Mononuclear cell (primary cell): ENCODE measurements around the gene ANKRD1. TPM values are rescaled to one million over a fixed set of nuclear protein-coding genes. Genes with fewer than 3 reads are reported as not detected.

Source experiments
- H3K27me3 ChIP-seq: 2 replicates; pipeline ENCODE4 v1.6.0; 2011; ENCODE audit warnings: low read length, control low read depth; ENCODE audit not compliant: insufficient read depth
- H3K4me1 ChIP-seq: 2 replicates; pipeline ENCODE4 v1.5.1; 2011; ENCODE audit warnings: mild to moderate bottlenecking, low read length, control low read depth; ENCODE audit not compliant: insufficient read depth
- H3K4me3 ChIP-seq: 2 replicates; pipeline ENCODE4 v1.5.1; 2011; ENCODE audit warnings: mild to moderate bottlenecking, low read length, moderate library complexity
- H3K9me3 ChIP-seq: 2 replicates; pipeline ENCODE4 v1.5.1; 2011; ENCODE audit warnings: low read depth, mild to moderate bottlenecking, control low read depth, low read length
- total RNA-seq: library from RNA; depleted of rRNA; stranded (reverse); fragments of >200 nt; gene quantifications from one replicate; pipeline ENCODE4 v1.2.3, GENCODE V29; 2012

Gene ANKRD1
- total RNA-seq, 1 donor = not detected

DNA sequence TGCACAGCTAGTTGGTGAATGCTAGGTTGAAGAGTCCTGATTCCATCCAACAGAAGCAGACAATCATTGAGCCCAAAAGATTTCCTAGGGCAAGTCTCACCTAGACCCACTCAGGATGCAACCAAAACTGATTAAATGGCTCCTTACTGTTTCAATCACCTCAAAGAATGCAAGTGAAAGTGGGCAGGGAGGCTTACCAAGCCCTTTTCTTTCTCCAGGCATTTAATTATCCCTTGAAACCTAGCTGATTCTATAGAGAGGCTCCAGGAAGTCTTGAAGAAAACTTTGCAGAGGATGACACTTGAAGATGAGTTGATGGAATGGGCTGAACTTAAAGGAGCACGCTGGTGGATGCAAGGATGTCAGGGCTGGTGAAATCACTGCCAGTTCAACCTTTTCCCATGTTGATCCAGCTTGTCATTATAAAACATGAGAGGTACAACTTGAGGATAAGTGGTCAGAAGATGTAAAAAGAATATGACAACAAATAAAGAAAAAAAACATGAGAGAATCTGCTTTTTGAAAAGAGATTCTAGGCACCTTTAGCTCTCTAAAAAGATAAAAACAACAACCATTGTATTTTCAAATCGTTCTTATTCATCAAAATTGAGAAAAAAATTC lies 2.3 kb upstream of the ANKRD1 start:
- H3K9me3 ChIP-seq = no peaks in the 10 kb centered on the region
- no peaks in the 10 kb centered on the region for H3K27me3 ChIP-seq
- no peak overlapping the region for H3K4me3 ChIP-seq
- no peaks in the 10 kb centered on the region for H3K4me1 ChIP-seq

DNA sequence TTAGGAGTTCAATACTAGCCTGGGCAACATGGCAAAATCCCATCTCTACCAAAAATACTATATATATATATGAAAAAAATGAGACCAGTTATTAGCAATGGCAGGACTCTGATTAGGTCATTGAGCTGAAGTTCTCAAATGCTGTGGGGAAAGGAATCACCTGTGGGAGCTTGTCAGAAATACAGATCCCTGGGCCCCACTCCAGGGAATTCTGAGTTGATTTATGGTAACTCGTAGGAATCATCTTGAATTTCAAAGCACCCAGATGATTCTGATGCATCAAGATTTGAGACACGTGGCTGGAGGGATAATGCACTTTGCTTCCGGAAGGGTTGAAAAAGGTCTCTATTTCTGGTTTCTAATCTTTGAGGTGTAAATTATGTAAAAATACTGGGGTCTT lies 1.0 kb upstream of the ANKRD1 start:
- Histone ChIP-seq H3K4me1 (no peaks in the 10 kb centered on the region), H3K9me3 (no peaks in the 10 kb centered on the region), H3K27me3 (no peaks in the 10 kb centered on the region), H3K4me3 (no peak overlapping the region)

DNA sequence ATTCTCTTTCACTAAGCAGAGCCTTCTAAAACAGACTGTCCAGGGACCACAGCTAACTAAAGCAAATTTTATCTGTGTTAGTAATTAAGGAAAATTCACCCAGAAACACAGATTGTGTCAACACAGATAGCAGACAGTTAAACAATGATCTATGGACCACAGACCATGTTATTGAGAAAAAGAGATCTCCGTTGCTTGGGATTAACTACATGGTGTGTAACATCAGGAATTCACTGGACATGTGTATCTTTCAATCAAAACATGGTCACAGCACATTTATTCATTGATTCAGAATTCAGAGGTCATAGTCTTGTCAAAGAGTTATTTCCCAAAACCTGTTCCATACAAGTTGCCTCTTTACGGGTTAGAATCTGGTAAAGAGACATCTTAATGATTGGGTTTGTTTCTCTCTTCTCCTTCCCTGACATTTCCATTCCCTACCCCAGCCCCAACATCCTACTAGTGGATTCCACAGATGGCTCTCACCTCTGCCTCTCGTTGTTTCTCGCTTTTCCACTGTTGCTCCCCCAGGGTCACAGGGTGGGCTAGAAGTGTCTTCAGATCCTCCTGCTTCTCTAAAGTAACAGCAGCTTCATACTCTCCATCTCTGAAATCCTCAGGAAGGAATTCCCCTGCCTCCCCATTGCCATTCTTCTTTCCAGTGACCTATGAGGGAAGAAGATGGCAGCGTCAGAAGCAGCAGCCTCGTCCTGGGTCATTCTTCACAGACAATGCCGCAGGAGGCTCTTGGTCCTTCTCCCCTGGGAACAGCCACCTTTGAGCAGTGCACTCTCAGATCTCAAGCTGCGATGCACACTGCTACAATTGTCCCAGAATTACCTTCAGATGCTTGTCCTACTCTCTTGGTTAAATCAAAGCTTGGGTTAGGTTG lies 958 bp downstream of the ANKRD1 start:
- Histone ChIP-seq H3K27me3 (no peaks in the 10 kb centered on the region), H3K4me1 (no peaks in the 10 kb centered on the region), H3K9me3 (no peaks in the 10 kb centered on the region), H3K4me3 (no peak overlapping the region)

DNA sequence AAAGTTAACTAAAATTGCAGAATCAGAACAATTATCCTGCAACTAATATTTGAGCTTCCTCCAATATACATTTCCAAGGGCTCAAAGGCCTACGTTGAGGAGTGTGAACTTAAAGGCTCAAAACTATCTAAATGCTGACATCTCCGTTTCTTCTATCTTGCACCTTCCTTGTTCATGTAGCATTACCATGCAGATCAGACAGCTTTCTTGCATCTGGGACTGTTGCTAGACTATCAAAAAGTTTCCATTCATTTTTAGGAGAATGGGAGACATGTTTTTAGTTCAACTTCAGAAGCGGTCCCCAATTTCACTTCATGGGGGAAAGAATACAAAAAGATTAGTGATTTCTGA lies 2.9 kb downstream of the ANKRD1 start:
- H3K27me3 ChIP-seq = no peaks in the 10 kb centered on the region
- H3K4me3 ChIP-seq = no peak overlapping the region
- H3K9me3 ChIP-seq = no peaks in the 10 kb centered on the region
- no peaks in the 10 kb centered on the region for H3K4me1 ChIP-seq

DNA sequence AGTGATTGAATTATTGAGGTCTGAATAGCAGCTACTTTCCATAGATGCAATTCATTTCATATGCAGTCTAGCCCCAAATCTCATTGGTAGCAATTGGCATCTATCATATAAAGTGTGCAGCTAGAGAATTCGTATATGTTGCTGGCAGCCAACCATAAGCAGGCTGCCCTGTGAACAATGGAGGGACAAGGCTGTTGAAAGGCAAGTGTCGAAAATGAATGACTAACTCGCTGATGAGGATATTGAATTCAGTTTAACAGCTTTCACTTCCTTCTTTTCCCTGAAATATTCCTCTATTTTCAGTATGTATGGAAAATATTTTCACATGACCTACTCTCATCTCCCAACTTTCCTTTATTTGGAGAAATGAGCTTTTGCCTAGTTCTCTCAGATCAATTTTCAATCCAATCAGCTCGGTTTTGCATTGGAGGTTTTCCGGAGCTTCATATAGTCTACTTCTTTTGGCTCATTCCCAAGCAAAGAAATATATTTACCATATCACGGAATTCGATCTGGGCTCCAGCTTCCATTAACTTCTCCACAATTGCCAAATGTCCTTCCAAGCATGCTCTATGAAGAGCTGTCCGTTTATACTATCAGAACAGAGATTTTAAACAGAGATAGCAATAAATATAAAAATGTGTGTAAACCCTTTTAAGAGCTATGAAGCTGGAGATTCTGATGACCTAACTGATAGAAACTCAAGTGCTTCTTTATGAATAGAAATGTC lies 3.5 kb downstream of the ANKRD1 start:
- no peaks in the 10 kb centered on the region for H3K9me3 ChIP-seq
- H3K4me3 ChIP-seq = no peak overlapping the region
- H3K27me3 ChIP-seq = no peaks in the 10 kb centered on the region
- no peaks in the 10 kb centered on the region for H3K4me1 ChIP-seq

DNA sequence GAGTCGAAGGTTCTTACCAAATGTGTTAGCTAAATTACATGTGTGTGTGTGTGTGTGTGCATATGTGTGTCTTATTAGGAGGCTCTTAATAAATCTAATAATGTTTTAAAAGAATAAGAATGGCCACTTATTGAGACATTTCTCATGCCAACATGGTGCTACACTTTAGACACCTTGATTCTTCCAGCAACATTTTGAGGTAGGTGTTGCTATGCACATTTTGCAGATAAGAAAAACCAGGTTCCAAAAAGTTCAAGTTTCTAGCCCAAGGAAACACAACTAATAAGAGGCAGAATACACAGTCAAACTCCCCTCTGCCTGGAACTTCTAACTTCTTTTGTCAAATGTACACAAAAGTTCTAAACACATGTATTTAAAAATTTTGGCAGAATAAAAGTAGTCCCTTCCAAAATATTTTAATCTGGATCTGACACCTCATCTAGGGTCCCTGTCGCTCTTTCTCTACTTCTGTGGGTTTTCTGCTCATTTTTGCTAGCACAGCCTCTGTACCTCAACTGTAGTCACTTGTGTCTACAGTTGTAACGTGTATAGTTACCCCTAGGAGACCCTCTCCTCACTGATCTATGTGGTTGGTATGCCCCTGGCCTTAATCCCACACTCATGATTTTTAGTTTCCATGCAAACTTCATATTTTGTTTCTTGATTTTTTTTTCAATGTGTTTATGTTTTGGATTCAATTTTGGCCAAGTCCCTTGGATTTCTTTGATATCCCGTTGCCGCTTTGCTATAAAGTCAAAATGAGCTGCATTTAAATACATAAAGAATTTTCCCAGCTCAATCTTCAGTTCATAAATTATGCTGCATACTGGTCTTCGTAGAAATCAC lies 4.3 kb downstream of the ANKRD1 start:
- Histone ChIP-seq H3K4me3 (no peak overlapping the region), H3K9me3 (no peaks in the 10 kb centered on the region), H3K27me3 (no peaks in the 10 kb centered on the region), H3K4me1 (no peaks in the 10 kb centered on the region)

DNA sequence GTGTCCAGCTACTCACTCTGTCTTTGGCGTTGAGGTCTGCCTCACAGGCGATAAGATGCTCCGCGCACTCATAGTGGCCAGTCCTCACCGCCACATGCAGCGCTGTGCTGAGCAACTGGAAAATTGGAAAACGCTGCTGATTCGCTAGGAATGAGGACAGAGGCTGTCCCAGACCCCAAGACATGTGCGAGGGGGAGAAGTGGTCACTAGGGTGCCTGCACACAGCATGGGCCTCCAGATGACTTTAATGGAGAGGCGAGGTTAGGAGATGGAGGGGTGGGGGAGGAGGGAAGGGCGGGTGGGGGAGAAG lies 5.2 kb downstream of the ANKRD1 start:
- Histone ChIP-seq H3K27me3 (no peaks in the 10 kb centered on the region), H3K9me3 (no peaks in the 10 kb centered on the region), H3K4me1 (no peaks in the 10 kb centered on the region), H3K4me3 (no peak overlapping the region)

DNA sequence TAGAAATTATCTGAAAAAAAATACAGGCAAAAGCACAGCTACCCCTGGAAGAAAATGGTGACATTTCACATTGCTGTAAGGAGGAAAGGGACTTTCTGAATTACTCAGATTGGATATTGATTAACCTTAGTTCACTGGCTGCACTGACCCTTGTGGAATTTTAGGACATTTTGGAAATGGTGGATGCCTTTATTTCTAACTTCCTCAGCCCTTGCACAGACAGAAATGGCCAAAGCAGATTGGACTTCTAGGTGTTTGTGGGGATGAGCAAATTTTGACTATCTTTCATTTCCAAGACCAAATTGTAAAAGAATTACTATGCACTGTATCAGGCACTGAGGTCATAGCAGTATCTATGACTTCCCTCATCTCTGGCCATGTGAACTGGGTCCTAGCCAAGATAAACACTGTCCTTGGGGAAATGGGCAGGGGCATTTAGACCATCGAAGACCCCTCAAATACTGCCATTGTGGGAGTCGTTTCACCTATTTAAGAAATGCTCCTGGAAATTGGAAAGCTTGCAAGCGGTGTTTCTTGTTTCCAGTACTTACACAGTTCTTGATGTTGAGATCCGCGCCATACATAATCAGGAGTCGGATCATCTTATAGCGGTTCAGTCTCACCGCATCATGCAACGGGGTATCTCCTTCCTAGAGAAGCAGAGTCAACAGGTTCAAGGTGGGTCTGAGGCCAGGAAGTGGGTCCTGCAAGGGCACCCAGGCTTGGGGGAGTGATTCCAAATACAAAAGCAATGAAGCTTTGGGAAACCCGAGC lies 5.7 kb downstream of the ANKRD1 start:
- Histone ChIP-seq H3K4me1 (no peaks in the 10 kb centered on the region), H3K27me3 (no peaks in the 10 kb centered on the region), H3K4me3 (no peak overlapping the region), H3K9me3 (no peaks in the 10 kb centered on the region)

DNA sequence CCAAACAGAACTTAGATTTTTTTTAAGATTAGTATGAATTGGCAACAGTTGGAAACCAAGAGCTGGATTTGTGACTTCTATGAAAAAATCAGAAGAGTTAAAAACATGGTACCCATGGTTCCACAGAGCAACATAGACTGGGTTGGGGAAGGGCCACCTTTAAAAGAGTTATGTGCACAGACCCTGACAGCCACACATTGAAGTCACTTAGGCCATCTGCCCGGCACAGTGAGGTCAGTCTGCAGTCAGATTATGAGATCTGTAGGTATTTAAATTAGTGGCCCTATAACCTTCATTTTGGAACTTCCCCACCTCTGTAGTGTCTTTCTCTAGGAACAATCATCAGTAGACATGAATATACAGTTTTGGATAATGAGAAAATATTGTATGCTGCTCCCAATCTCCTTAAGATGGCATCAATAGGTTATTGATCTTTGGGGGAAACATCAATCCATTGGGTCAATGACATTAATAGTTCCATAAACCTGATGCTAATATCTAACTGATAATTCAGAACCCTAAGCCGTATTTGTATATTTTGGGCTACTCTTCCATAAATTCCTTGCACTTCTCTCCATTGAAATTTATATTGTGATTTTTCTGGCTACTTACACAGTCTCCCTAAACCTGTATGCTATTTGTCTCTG lies 7.0 kb downstream of the ANKRD1 start:
- H3K9me3 ChIP-seq = no peaks in the 10 kb centered on the region
- H3K4me3 ChIP-seq = no peak overlapping the region
- H3K27me3 ChIP-seq = no peaks in the 10 kb centered on the region
- H3K4me1 ChIP-seq = no peaks in the 10 kb centered on the region

DNA sequence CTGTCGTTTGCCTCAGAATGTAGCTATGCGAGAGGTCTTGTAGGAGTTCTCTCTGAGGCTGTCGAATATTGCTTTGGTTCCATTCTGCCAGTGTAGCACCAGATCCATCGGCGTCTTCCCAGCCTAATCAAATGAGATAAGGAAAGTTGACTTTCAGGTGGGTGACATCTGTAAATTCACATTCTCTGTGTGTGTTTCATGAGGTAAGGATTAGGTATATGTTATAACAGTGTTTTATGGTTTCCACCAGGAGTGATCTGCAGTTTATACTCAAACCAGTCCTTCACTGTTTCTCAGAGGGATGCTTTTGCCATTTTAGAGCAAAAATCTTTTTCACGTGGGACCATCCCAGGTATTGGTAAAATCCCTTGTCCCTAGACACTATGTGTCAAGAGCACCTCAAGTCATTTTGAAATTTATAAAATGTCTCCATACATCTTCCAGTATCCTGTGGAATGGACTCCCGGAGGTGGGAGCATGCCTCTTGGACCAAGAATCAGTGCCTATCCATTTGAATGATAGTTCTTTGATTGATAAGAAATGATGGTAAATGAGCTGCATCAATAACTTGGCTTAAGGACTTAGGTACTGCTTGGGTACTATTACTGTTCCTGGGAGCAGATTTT lies 7.9 kb downstream of the ANKRD1 start:
- Histone ChIP-seq H3K4me3 (no peak overlapping the region), H3K9me3 (no peaks in the 10 kb centered on the region), H3K27me3 (no peaks in the 10 kb centered on the region), H3K4me1 (no peaks in the 10 kb centered on the region)

DNA sequence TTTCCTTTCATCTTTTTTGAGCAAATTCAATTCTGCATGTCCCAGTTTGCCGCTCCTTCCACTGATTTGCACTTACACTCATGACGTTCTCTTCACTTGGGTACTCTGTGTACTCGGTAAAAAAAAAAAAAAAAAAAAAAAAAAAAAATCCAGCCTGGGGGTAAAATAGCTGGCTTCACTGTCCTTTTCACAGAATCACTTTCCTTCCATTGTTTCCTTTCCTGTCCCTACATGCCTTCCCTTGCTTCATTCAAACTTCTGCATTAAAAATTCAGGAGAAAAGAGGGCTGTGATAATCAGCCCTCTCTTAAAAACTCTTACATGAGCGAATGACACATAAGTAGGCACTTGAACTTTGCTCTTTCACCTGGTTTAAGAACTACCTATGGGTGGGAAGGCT lies 8.7 kb downstream of the ANKRD1 start:
- Histone ChIP-seq H3K9me3 (no peaks in the 10 kb centered on the region), H3K27me3 (no peaks in the 10 kb centered on the region), H3K4me3 (no peak overlapping the region), H3K4me1 (no peaks in the 10 kb centered on the region)

DNA sequence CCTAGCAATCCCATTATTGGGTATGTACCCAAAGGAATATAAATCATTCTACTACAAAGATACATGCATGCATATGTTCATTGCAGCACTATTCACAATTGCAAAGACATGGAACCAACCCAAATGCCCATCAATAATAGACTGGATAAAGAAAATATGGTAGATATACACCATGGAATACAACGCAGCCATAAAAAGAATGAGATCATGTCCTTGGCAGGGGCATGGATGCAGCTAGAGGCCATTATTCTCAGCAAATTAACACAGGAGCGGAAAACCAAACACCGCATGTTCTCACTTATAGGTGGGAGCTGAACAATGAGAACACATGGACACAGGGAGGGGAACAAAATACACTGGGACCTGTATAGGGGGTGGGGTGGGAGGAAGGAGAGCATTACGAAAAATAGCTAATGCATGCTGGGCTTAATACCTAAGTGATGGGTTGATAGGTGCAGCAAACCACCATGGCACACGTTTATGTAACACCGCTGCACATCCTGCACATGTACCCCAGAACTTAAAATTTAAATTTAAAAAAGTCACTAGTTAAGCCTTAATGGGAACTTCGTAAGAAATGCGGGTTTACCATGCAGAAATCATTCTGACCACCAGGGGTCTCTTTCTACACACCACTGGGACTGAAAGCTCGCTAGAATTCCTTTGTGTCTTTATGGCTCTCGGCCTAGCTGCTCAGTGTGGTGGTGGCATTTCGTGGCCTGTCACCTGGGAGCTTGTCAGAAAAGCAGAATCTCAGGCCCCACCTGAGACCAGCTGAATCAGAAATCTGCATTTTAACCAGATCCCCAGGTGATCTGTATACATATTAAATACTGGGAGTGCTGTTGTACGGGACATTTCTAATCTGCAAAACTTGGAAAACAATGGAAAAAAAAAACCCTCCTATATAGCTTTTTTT lies 9.5 kb downstream of the ANKRD1 start:
- H3K4me3 ChIP-seq = no peak overlapping the region
- H3K27me3 ChIP-seq = no peaks in the 10 kb centered on the region
- H3K4me1 ChIP-seq = no peaks in the 10 kb centered on the region
- no peaks in the 10 kb centered on the region for H3K9me3 ChIP-seq

DNA sequence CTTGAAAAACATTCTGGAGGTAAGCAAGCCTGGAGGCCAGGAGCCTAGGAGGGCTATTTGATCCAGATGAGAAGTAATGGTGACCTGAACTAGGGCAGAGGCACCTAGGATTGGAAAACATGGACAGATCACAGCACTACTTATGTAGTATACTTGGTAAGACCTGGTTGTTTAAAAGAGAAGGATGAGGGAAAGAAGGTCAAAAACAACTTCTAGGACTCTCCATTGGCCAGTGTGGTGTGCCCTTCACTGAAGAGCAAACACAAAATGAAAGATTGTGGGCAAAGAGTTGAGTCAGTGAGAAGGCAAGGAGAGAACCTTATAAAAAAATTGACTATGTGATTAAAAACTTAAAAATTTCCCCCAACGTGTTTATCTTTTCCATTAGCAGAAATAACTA lies 14.3 kb downstream of the ANKRD1 start:
- Histone ChIP-seq H3K9me3 (no peaks in the 10 kb centered on the region), H3K4me1 (no peaks in the 10 kb centered on the region), H3K27me3 (no peaks in the 10 kb centered on the region), H3K4me3 (no peak overlapping the region)
